Left kidney (tissue), 2 donors: ENCODE results near the gene TENT5A. TPM values are rescaled to one million over a fixed set of nuclear protein-coding genes. Genes with fewer than 3 reads are reported as not detected.
"Not testable (repeated sequence)": the region's sequence is repeated elsewhere in the genome, so short reads cannot be mapped to it uniquely, and the experiment has no call there.

Experiments
- DNase-seq: peaks from one replicate; pipeline ENCODE4 v3.0.0-alpha.2; 2013
- polyA plus RNA-seq: library from polyadenylated mRNA; unstranded; fragments of 120-200 nt; gene quantifications from one replicate; pipeline ENCODE4 v1.2.1, GENCODE V29; 2013; ENCODE audit not compliant: insufficient read length

Gene TENT5A
- polyA plus RNA-seq, 1 donor: 4.5 TPM

DNA sequence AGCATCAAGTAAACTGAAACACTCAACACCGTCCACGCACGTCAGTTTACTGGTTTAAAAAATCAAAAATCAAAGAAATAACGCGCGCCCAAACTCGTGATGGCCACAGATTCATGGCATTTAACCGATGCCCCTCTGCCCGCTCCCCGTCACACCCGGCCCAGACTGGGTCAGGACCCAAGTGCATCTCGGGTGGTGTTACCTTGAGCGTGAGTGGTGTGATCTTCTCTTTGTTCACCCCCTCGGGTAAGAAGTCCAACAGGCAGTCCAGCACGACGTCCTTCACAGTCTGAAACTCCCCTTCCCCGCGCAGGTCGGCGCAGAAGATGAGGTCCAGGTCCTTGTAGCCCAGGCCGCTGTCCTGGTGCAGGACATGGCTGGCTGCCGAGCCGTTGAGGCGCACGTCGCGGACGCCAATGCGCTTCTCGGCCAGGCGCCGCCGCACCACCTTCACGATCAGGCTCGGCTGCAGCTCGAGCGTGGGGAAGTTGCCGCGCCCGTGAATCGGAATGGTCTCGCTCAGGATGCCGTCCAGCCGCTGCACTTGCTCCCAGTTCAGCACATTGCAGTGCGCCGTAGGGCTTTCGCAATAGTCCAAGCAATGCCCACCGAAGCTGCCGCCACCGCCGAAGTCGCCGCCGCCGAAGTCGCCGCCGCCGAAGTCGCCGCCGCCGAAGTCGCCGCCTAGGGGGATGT lies 945 bp downstream of the TENT5A start:
- no peak for DNase-seq

GRCh38 chr6:81750681-81751387 lies 1.6 kb downstream of the TENT5A start:
- DNase-seq: no peak

- no peak for DNase-seq
These were observed 2.3 kb downstream of the TENT5A start for GRCh38 chr6:81750200-81750599.

- no peak for DNase-seq
These were observed 2.8 kb downstream of the TENT5A start for GRCh38 chr6:81749707-81750106.

- no peak for DNase-seq
These were observed 3.5 kb downstream of the TENT5A start for GRCh38 chr6:81748994-81749393.

GRCh38 chr6:81747327-81747726 lies 5.2 kb downstream of the TENT5A start:
- no peak for DNase-seq

DNA sequence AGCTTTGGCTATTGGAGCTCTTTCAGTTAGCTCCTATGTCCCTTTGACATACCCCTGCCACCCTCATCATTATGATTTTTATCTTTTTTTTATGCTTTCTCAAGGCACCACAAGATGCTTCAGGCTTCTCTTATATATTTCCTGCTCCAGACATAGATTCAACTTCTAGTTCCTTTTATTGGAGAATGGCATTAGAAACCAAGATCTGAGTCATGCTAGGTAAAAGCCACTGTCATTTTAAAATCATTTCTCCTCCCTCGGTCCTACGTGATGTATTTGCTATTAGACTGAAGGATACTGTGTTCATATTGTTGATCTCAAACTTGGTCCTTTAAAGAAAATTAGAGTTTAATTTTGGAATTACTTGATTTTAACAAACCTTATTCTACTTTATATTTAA lies 8.3 kb downstream of the TENT5A start:
- no peak for DNase-seq

DNA sequence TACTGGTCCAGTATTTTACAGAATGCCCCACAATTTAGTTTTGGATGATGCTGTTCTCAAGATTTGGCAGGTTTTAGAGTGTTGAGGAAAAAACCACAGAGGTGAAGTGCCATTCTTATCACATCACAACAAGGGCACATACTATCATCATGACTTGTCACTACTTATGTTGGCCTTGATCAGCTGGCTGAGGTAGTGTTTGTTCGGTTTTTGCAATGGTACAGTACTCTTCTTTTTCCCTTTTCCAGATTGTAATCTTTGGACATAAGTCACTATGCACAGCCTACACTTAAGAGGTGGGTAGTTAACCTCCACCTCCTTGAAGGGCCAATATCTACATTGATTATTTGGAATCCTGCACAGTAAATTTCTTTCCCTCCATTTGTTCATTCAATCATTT lies 8.8 kb downstream of the TENT5A start:
- DNase-seq: no peak

- DNase-seq: no peak
These were observed 10.8 kb downstream of the TENT5A start for GRCh38 chr6:81741689-81742088.

- not testable (repeated sequence) for DNase-seq
These were observed 11.9 kb downstream of the TENT5A start for GRCh38 chr6:81740591-81740990.

DNA sequence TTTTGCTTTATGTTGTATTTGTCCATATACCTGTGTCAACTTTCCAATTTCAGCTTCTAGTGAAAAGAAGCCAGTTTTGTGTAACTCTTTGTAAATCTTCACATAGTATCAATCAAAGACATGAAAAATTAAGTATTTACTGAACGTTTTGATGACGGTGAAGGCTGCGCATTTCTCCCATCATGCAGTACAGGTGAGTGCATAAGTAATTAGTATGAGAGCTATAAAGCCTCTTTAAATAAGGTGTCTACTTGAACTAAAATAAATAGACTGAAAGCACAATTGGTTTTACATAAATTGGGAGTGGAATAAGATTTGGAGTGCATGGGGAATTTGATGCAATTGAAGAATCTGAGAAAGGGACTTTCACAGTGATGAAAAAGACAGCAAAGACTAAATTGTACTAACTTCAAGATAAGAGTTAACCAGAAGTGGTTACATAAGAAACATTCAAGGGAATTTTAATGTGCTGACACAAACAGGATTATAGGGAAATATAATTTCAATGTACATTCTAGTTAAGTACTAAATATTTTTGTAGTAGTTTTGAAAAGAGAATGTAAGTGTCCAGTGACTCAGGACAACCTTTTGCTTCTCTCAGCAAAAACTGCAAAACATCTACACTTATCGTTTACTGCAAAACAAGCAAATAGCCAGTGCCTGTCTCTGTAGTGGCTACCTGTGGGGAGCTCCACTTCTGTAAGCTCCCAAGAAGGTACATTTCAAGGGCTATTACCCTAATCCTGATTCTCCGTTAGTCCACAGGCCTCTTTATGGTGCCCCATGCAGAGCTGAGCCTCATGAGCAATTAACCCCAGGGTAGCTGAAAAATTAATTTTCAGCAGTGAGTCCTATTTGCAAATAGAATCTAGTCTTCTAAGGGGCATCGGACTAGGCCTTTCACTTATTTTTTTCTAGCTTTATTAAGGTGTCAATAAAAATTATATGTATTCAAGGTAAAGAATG lies 13.0 kb downstream of the TENT5A start:
- DNase-seq: no peak

DNA sequence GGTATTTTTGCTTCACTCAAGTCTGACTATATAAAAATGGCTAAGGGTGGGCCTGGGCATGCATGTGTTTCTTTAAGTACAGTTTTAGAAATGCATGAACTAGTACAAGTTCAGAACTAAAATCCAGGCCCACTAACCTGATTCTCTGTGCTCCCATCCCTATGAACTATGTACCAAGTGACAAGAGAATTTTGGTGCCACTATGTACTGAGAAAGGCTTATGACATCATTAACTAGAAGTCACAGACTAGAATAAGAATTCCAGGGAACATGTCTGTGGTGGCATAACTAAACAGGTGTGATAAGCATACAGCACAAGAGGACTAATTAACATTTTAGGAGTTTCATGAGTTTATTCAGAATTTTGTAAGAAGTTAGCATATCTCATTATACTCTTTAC lies 16.1 kb downstream of the TENT5A start:
- no peak for DNase-seq

- DNase-seq: no peak
These were observed 16.6 kb downstream of the TENT5A start for GRCh38 chr6:81735756-81736380.

DNA sequence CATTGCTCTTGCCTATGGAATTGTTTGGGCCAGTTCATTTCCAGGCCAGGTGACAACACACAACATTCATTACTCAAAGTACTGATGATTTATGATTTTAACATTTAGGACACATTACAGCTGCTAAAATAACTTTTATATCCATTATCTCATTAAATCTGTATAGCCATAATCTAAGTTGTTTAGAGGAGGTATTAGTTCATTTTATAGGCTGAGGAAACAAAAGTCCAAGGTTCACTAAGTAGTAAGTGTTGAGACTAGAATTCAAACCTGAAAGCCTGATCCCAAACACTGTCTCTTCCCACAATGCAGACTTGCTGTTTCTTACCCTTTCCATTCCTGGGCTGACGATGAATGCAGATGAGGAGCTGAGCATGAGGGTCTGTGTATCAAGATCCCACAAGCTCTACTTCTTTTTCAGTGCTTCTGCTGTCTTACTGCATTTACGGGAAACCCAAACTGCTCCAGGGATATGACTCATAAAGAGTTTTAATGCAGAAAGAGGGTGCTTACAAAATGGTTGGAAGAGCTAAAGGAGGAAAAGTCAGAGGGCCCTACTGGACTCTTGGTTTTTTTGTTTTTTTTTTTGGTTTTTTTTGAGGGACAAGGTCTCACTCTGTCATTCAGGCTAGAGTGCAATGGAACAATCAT lies 17.9 kb downstream of the TENT5A start:
- no peak for DNase-seq

DNA sequence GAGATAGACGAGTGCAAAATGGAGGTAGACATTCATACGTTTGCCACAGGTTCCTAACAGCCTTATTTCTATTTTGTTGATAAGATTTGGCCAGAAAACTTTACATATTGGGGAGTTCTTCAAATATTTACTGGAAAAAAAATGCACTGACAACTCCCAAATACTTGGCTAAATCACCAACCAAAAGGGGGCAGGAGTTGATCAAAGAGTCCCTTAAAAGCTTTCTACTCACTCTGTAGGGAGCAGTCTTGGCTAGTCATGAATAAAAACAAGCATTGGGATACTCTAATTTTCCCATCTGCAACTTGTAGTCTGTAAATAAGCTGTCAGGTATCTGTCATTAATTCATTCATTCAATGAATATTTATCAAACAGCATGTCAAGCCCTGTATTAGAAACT lies 18.4 kb downstream of the TENT5A start:
- no peak for DNase-seq

DNA sequence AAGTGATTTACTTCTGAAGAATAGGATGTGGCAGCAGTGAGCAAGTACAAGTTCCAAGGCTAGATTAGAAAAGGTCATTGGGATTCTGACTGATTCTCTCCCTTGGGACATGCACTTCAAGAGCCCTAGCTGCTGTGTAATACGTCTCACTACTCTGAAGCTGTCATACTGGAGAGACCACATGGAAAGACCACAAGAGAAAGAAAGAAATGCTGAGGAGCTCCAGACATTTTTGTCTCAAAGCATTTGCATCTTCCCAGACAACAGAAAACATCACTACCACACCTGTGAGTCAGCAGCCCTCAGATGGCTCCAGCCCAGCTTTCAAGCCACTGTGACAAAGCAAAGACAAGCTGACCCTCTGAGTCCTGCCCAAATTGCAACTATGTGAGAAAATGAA lies 20.7 kb downstream of the TENT5A start:
- no peak for DNase-seq

DNA sequence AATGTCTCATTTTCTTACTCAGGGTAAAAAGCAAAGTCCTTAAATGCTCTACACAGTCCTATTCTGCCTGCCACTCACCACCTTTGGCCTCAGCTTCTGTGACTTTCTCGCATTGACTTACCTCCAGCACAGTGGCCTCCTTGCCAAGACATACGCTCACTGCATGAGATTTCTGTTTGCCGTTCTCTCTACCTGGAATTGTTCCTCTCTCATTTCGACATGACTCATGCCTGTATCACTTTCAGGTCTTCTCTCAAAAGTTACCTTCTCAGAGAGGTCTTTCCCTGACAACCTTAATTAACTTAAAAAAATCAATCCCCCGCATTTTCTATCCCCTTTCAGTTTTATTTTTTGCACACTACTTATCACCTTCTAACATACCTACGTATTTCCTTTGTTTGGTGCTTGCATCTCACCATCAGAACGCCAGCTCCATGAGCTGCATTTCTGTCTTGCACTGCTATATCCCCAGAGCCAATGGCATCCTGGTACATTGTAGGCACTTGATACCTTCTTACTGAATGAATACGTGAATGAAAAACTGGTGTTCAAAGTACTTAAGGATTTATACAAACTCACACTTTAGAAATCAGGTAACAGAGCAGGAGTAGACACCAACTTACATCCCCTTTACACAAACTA lies 24.5 kb downstream of the TENT5A start:
- DNase-seq: no peak

- DNase-seq: no peak
These were observed 27.4 kb downstream of the TENT5A start for GRCh38 chr6:81725127-81725526.

GRCh38 chr6:81722506-81723223 lies 29.8 kb downstream of the TENT5A start:
- no peak for DNase-seq

GRCh38 chr6:81720427-81720826 lies 32.1 kb downstream of the TENT5A start:
- no peak for DNase-seq

DNA sequence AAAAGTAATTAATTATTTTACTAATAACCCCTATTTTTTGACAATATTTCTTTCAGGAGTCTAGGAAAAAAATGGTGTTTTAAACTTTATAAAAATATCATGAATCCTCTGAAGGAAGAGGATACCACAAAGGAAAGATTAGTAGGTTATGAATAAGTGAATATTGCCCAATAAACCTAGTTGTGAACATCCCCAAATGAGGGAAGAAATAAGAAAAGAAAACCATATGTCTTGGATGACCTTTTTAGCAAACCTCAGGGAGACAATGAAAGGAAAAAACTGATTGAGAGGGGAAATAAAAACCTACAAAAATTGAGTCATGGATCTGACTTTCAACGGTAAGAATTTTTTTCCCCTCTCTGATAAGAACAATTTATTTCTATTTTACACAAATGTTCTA lies 34.4 kb downstream of the TENT5A start:
- DNase-seq: no peak
